ENCODE data around the gene MYLIP.
A peak's percentile ranks its signal among the peaks of the same experiment; 100 is the strongest.

Gene MYLIP

DNA sequence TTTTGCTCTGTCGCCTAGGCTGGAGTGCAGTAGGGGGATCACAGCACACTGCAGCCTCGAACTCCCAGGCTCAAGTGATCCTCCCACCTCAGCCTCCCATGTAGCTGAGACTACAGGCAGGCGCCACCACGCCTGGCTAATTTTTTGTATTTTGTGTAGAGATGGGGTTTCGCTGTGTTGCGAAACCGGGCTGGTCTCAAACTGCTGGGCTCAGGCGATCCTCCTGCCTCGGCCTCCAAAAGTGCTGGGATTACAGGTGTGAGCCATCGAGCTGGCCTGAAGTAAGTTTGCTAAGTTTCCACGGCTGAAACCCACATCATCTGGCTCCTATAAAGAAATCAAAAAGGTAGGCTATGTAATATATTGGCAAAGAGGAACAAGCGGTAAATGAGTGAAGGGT is 1.4 kb upstream of the MYLIP start:
- TF ChIP-seq CTCF (conservative IDR thresholded peaks at IDR 0.05; ENCODE audit: control insufficient read depth, insufficient read depth, low read depth, low read length) = no peak
- DNase-seq (ENCODE audit: low read depth) = no peak
- no peak overlapping the region for H3K4me3 ChIP-seq (ENCODE audit: control insufficient read depth, low read depth, low read length)

DNA sequence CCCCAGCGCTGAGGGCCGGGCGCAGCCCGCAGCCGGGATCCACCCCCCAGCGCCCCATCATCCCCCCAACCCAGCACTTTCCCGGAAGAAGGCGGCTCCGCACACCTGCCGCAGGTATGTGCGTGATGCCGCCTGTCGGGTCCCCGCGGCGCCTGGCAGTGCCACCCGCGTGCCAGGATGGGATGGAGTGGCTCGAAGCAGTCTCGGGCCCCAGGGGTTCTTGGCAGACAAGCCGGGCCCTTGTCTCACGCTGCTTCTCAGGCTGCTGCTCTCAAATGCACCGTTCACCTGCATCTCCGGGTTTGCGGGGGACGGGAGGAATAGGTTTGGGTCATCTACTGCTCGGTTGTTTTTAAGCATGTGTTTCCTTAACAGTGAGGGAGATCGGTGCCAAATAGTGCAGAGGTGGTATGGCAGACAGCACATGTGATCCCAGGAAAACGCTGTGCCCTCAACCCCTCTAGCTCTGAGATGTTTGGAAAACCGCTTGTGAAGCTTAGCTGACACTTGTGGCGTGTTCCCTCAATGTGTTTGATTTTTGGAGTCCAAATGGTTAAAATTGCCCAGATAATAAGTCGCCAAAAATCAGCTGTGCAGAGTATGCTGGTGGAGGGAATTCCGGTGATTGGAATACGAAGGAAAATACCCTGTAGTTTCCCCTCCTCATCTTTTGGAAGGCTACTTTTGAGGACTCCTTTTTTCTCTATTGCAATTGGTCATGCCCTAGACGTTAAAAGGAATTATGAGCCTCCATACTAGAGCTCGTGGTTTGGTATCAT is 926 bp downstream of the MYLIP start:
- TF ChIP-seq CTCF (conservative IDR thresholded peaks at IDR 0.05; ENCODE audit: control insufficient read depth, insufficient read depth, low read depth, low read length) = no peak
- peak overlapping the region; percentile 54 for H3K4me3 ChIP-seq (ENCODE audit: control insufficient read depth, low read depth, low read length)

GRCh38 chr6:16130437-16130891 is 1.6 kb downstream of the MYLIP start:
- H3K4me3 ChIP-seq (ENCODE audit: control insufficient read depth, low read depth, low read length) = peak overlapping the region; percentile 6
- DNase-seq (ENCODE audit: low read depth) = no peak
- TF ChIP-seq CTCF (conservative IDR thresholded peaks at IDR 0.05; ENCODE audit: control insufficient read depth, insufficient read depth, low read depth, low read length) = no peak

More for the DNA sequence above, 926 bp downstream of the MYLIP start:
- DNase-seq (ENCODE audit: low read depth) = peak; percentile 12

GRCh38 chr6:16130932-16131387 is 2.1 kb downstream of the MYLIP start:
- TF ChIP-seq CTCF (conservative IDR thresholded peaks at IDR 0.05; ENCODE audit: control insufficient read depth, insufficient read depth, low read depth, low read length) = no peak
- peak; percentile 77 for DNase-seq (ENCODE audit: low read depth)
- no peak overlapping the region for H3K4me3 ChIP-seq (ENCODE audit: control insufficient read depth, low read depth, low read length)

DNA sequence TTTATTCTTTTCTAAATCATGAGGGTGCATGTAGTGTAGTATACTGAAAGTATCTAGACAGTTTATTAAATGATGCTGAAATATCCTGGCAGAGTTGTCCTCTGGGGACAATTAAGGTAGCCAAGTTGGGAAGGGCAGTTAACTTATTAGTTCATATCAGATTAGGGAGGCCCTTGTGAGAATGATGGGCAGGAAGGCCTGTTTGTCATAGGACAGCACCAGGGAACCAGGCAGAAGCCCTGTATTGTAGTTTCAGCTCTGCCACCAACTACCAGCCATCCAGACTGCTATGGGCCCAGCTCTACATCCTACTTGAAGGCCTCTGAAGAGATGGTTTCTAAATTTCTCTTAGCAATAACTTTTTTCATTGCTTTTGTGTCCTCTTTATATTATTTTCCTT is 4.0 kb downstream of the MYLIP start:
- no peak for TF ChIP-seq CTCF (conservative IDR thresholded peaks at IDR 0.05; ENCODE audit: control insufficient read depth, insufficient read depth, low read depth, low read length)
- DNase-seq (ENCODE audit: low read depth) = no peak
- no peak overlapping the region for H3K4me3 ChIP-seq (ENCODE audit: control insufficient read depth, low read depth, low read length)

DNA sequence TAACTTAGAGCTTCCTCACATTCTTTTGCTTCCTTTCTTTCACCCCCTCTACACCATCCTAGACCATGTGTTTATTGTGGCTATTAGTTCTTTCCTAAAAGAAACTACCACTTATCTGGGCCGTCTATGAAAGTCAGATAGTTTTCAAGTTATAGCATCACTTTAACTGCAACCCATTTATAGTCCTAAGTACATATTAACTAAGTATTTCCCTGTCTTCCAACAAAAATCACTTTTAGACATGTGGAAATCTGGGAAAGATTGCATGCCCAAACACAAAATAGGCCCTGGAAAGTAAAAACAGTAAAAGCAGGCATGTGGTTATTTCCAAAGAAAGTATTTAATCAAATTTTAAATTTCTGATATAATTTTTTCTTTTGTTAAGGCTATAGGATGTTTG is 5.5 kb downstream of the MYLIP start:
- no peak for DNase-seq (ENCODE audit: low read depth)
- no peak overlapping the region for H3K4me3 ChIP-seq (ENCODE audit: control insufficient read depth, low read depth, low read length)
- no peak for TF ChIP-seq CTCF (conservative IDR thresholded peaks at IDR 0.05; ENCODE audit: control insufficient read depth, insufficient read depth, low read depth, low read length)
